WTC11 (cell line): ENCODE data around the gene TAS2R16. TPM values are rescaled to one million over a fixed set of nuclear protein-coding genes. Genes with fewer than 3 reads are reported as not detected.

ENCODE experiments used
- ATAC-seq: fragments of 200-7000 bp; cut with Tn5 transposase; 2 replicates; pipeline ENCODE4 v1.10.0; 2021; ENCODE audit warnings: mild to moderate bottlenecking, moderate library complexity
- CTCF ChIA-PET: fragments of 300-600 bp; sonication (Branson Sonifier 250); formaldehyde crosslinking; loops from one replicate; lab custom pipeline; 2021; ENCODE audit warnings: antibody characterized with exemption; lab: Charles Lee
- POLR2A ChIA-PET: fragments of 350-600 bp; sonication (Branson Sonifier 250); formaldehyde crosslinking; loops from one replicate; lab custom pipeline; 2021; ENCODE audit warnings: antibody characterized with exemption; lab: Charles Lee
- DNase-seq: peaks from one replicate; pipeline ENCODE4 v3.0.0; 2021; ENCODE audit warnings: low spot score
- H3K27ac Mint-ChIP-seq: 2 replicates; pipeline ENCODE4 v1.8.0; 2021; ENCODE audit warnings: mixed read lengths
- H3K27me3 Mint-ChIP-seq: 2 replicates; pipeline ENCODE4 v1.8.0; 2021; ENCODE audit warnings: low read depth, mild to moderate bottlenecking, moderate library complexity, mixed read lengths
- H3K36me3 Mint-ChIP-seq: 2 replicates; pipeline ENCODE4 v1.8.0; 2021; ENCODE audit warnings: mixed read lengths
- H3K4me1 Mint-ChIP-seq: 2 replicates; pipeline ENCODE4 v1.8.0; 2022; ENCODE audit warnings: mixed read lengths
- H3K4me3 Mint-ChIP-seq: 2 replicates; pipeline ENCODE4 v1.8.0; 2021; ENCODE audit warnings: mild to moderate bottlenecking, moderate library complexity, mixed read lengths
- H3K9me3 Mint-ChIP-seq: 2 replicates; pipeline ENCODE4 v1.8.0; 2021; ENCODE audit warnings: mixed read lengths
- ARID4B ChIP-seq: sonication (generic); formaldehyde crosslinking; IDR thresholded peaks from 2 replicates; pipeline ENCODE4 v1.8.0; 2023; ENCODE audit warnings: missing genetic modification reagents, mild to moderate bottlenecking, borderline replicate concordance
- ATF6 ChIP-seq: sonication (generic); formaldehyde crosslinking; IDR thresholded peaks from 2 replicates; pipeline ENCODE4 v1.8.1; 2023; ENCODE audit warnings: mild to moderate bottlenecking, missing genetic modification reagents
- CDX4 ChIP-seq: fragments of 250-450 bp; sonication (Bioruptor Pico); IDR thresholded peaks from 2 replicates; pipeline ENCODE4 v1.9.0; 2021; ENCODE audit warnings: moderate library complexity, mild to moderate bottlenecking, inconsistent platforms, borderline replicate concordance
- ERG ChIP-seq: fragments of 250-450 bp; sonication (Bioruptor Pico); IDR thresholded peaks from 2 replicates; pipeline ENCODE4 v1.8.0; 2021; ENCODE audit warnings: mild to moderate bottlenecking
- FOXJ3 ChIP-seq: sonication (generic); formaldehyde crosslinking; IDR thresholded peaks from 2 replicates; pipeline ENCODE4 v1.9.0; 2021; ENCODE audit warnings: missing genetic modification reagents, mild to moderate bottlenecking, borderline replicate concordance
- HMGA2 ChIP-seq: fragments of 250-450 bp; sonication (Bioruptor Pico); IDR thresholded peaks from 2 replicates; pipeline ENCODE4 v1.4.0; 2021; ENCODE audit warnings: mild to moderate bottlenecking, moderate library complexity
- HMGXB4 ChIP-seq: sonication (generic); formaldehyde crosslinking; IDR thresholded peaks from 2 replicates; pipeline ENCODE4 v1.8.1; 2023; ENCODE audit warnings: mild to moderate bottlenecking, moderate library complexity, missing genetic modification reagents
- JAZF1 ChIP-seq: fragments of 250-450 bp; sonication (Bioruptor Pico); IDR thresholded peaks from 2 replicates; pipeline ENCODE4 v1.9.0; 2021; ENCODE audit warnings: moderate library complexity, mild to moderate bottlenecking, inconsistent platforms
- MYBL2 ChIP-seq: sonication (generic); formaldehyde crosslinking; IDR thresholded peaks from 2 replicates; pipeline ENCODE4 v1.8.1; 2023; ENCODE audit warnings: mild to moderate bottlenecking, moderate library complexity, missing genetic modification reagents
- NR1H2 ChIP-seq: sonication (generic); formaldehyde crosslinking; IDR thresholded peaks from 2 replicates; pipeline ENCODE4 v1.9.0; 2021; ENCODE audit warnings: mild to moderate bottlenecking, moderate library complexity, missing genetic modification reagents
- NR2C2 ChIP-seq: sonication (generic); formaldehyde crosslinking; IDR thresholded peaks from 2 replicates; pipeline ENCODE4 v1.8.0; 2022; ENCODE audit warnings: mild to moderate bottlenecking, missing genetic modification reagents
- NR3C1 ChIP-seq: sonication (generic); formaldehyde crosslinking; conservative IDR thresholded peaks from 2 replicates; pipeline ENCODE4 v1.8.1; 2023; ENCODE audit warnings: low read depth, mild to moderate bottlenecking, missing genetic modification reagents
- SMAD3 ChIP-seq: sonication (generic); formaldehyde crosslinking; IDR thresholded peaks from 2 replicates; pipeline ENCODE4 v1.8.0; 2022; ENCODE audit warnings: missing genetic modification reagents, mild to moderate bottlenecking, borderline replicate concordance
- USF2 ChIP-seq: sonication (generic); formaldehyde crosslinking; IDR thresholded peaks from 2 replicates; pipeline ENCODE4 v1.8.1; 2023; ENCODE audit warnings: mild to moderate bottlenecking, missing genetic modification reagents, moderate library complexity
- ZNF121 ChIP-seq: sonication (generic); formaldehyde crosslinking; IDR thresholded peaks from 2 replicates; pipeline ENCODE4 v1.8.0; 2023; ENCODE audit warnings: missing genetic modification reagents
- ZNF232 ChIP-seq: sonication (generic); formaldehyde crosslinking; IDR thresholded peaks from 2 replicates; pipeline ENCODE4 v1.8.0; 2022; ENCODE audit warnings: mild to moderate bottlenecking, missing genetic modification reagents
- ZNF396 ChIP-seq: fragments of 250-450 bp; sonication (Bioruptor Pico); IDR thresholded peaks from 2 replicates; pipeline ENCODE4 v1.8.0; 2021; ENCODE audit warnings: mild to moderate bottlenecking, moderate library complexity, borderline replicate concordance
- ZNF416 ChIP-seq: fragments of 250-450 bp; sonication (Bioruptor Pico); IDR thresholded peaks from 2 replicates; pipeline ENCODE4 v1.9.0; 2021; ENCODE audit warnings: mild to moderate bottlenecking, inconsistent platforms
- ZSCAN18 ChIP-seq: fragments of 250-450 bp; sonication (Bioruptor Pico); IDR thresholded peaks from 2 replicates; pipeline ENCODE4 v2.1.2; 2022; ENCODE audit warnings: mild to moderate bottlenecking, moderate library complexity
- total RNA-seq: library from RNA; stranded (reverse); gene quantifications from 3 replicates; pipeline ENCODE4 v1.2.3, GENCODE V29; 2021

Gene TAS2R16
- total RNA-seq, 1 experiment from 2014 or later = not detected

GRCh38 chr7:123039269-123039668 lies 43.8 kb upstream of the TAS2R16 start:
- no peak overlapping the region for H3K4me3 Mint-ChIP-seq
- H3K27ac Mint-ChIP-seq = peak overlapping the region; percentile 22
- peaks cover 20% of the 10 kb centered on the region for H3K4me1 Mint-ChIP-seq
- 0 out of 2 replicates have a peak, but pooled peaks cover 3% of the 10 kb centered on the region for H3K36me3 Mint-ChIP-seq
- no peak for TF ChIP-seq ARID4B
- no peak for TF ChIP-seq SMAD3 (CRISPR knock-in tag)
- no peak for TF ChIP-seq ZSCAN18 (CRISPR knock-in tag)
- TF ChIP-seq, all 79 proteins: peak for 0
- CTCF ChIA-PET = no interaction called here
- ATAC-seq (peak; percentile 69), DNase-seq (no peak)
- POLR2A ChIA-PET = no interaction called here
- H3K27me3 Mint-ChIP-seq = no peaks in the 10 kb centered on the region
- peaks cover 13% of the 10 kb centered on the region for H3K9me3 Mint-ChIP-seq

GRCh38 chr7:123034106-123034505 lies 38.6 kb upstream of the TAS2R16 start:
- ATAC-seq = no peak
- Mint-ChIP-seq H3K36me3 (peaks cover 9% of the 10 kb centered on the region; the same call in 1 of the 2 replicates), H3K4me3 (no peak overlapping the region), H3K27ac (no peak overlapping the region), H3K27me3 (no peaks in the 10 kb centered on the region), H3K9me3 (peaks cover 27% of the 10 kb centered on the region), H3K4me1 (peaks cover 10% of the 10 kb centered on the region)
- DNase-seq = no peak
- no peak for TF ChIP-seq FOXJ3 (CRISPR knock-in tag)
- no peak for TF ChIP-seq ERG (CRISPR knock-in tag)
- TF ChIP-seq NR3C1 (CRISPR knock-in tag) = no peak
- TF ChIP-seq HMGA2 (CRISPR knock-in tag) = no peak
- no peak for TF ChIP-seq ZNF416 (CRISPR knock-in tag)
- no peak for TF ChIP-seq ZNF396
- TF ChIP-seq JAZF1 (CRISPR knock-in tag) = no peak
- no peak for TF ChIP-seq ZNF232 (CRISPR knock-in tag)
- no peak for TF ChIP-seq USF2 (CRISPR knock-in tag)
- CTCF ChIA-PET = no interaction called here
- POLR2A ChIA-PET = no interaction called here

GRCh38 chr7:123030631-123031030 lies 35.1 kb upstream of the TAS2R16 start:
- H3K27me3 Mint-ChIP-seq = no peaks in the 10 kb centered on the region
- H3K9me3 Mint-ChIP-seq = peaks cover 22% of the 10 kb centered on the region
- H3K36me3 Mint-ChIP-seq = peaks cover 6% of the 10 kb centered on the region; the same call in 1 of the 2 replicates
- H3K4me1 Mint-ChIP-seq = no peaks in the 10 kb centered on the region
- no peak overlapping the region for H3K4me3 Mint-ChIP-seq
- POLR2A ChIA-PET = no interaction called here
- CTCF ChIA-PET = no interaction called here
- DNase-seq = no peak
- no peak for ATAC-seq
- no peak overlapping the region for H3K27ac Mint-ChIP-seq
- TF ChIP-seq NR1H2 (no peak), ZSCAN18 (CRISPR knock-in tag) (no peak), ATF6 (CRISPR knock-in tag) (no peak), NR2C2 (CRISPR knock-in tag) (no peak), HMGXB4 (CRISPR knock-in tag) (no peak), MYBL2 (CRISPR knock-in tag) (no peak), ZNF121 (no peak), CDX4 (CRISPR knock-in tag) (no peak)
